Heart left ventricle (tissue), 16 donors: Measurements from ENCODE around the gene ZBTB20. TPM values are rescaled to one million over a fixed set of nuclear protein-coding genes. Genes with fewer than 3 reads are reported as not detected.

Experiments
- ATAC-seq, 4 donors: fragments of 200-7000 bp; cut with Tn5 transposase; one replicate each; pipeline ENCODE4 v1.9.1; 2020 to 2022; ENCODE audit warnings: moderate library complexity in 4 of 4, mild to moderate bottlenecking in 3 of 4, moderate number of reproducible peaks in 1 of 4
- DNase-seq, 5 donors: peaks; one replicate each; pipeline ENCODE4 v3.0.0-alpha.2; 2020
- H3K27ac ChIP-seq, 12 donors: fragments of 200-600 bp; sonication (generic) in 4 of 12; one replicate each; pipeline versions ENCODE4 v1.5.0 to v1.8.0; 2016 to 2022; ENCODE audit warnings: mild to moderate bottlenecking in 2 of 12
- H3K27me3 ChIP-seq, 9 donors: fragments of 200-600 bp; sonication (generic) in 2 of 9; one replicate each; pipeline versions ENCODE4 v1.5.1 to v1.8.0; 2016 to 2022; ENCODE audit warnings: mild to moderate bottlenecking in 3 of 9
- H3K36me3 ChIP-seq, 9 donors: fragments of 200-600 bp; sonication (generic) in 2 of 9; one replicate each; pipeline versions ENCODE4 v1.5.0 to v1.8.0; 2018 to 2022; ENCODE audit warnings: mild to moderate bottlenecking in 2 of 9
- H3K4me1 ChIP-seq, 12 donors: fragments of 200-600 bp; sonication (generic) in 4 of 12; one replicate each; pipeline versions ENCODE4 v1.5.0 to v1.8.0; 2016 to 2022; ENCODE audit warnings: mild to moderate bottlenecking in 3 of 12
- H3K4me3 ChIP-seq, 12 donors: fragments of 200-600 bp; sonication (generic) in 4 of 12; one replicate each; pipeline versions ENCODE4 v1.5.0 to v1.8.0; 2017 to 2022; ENCODE audit warnings: mild to moderate bottlenecking in 9 of 12, moderate library complexity in 4 of 12
- H3K9me3 ChIP-seq, 12 donors: fragments of 200-600 bp; sonication (generic) in 4 of 12; one replicate each; pipeline versions ENCODE4 v1.5.0 to v1.8.0; 2016 to 2022; ENCODE audit warnings: mild to moderate bottlenecking in 1 of 12
- POLR2A ChIP-seq, 2 donors: fragments of 450-650 bp; IDR thresholded peaks; one replicate each; pipeline ENCODE4 v1.6.1; 2017; ENCODE audit warnings: antibody characterized with exemption in 2 of 2, mild to moderate bottlenecking in 2 of 2, moderate library complexity in 2 of 2
- WGBS, 4 donors: extraction: QIAGEN DNeasy Blood & Tissue Kit in 2 of 4; methylation state at CpG; one replicate each; pipeline versions ENCODE4 v1.1.5 to v1.1.7; 2013 to 2018; 5-methylcytosine and 5-hydroxymethylcytosine counted together
- intact Hi-C, 10 donors: fragments of 100-400 bp; cut with DNase I; formaldehyde crosslinking; loops; one replicate each; pipeline versions ENCODE4 v1.11.1 to v1.14.2; 2022
- polyA plus RNA-seq, 2 donors: library from polyadenylated mRNA; stranded (reverse); fragments of 200-250 nt; gene quantifications; one replicate each; pipeline ENCODE4 v1.2.3, GENCODE V29; 2013
- total RNA-seq, 9 donors: library from RNA; depleted of rRNA in 2 of 9; stranded (reverse); fragments of >200 nt in 2 of 9; fragmentation: NEBNext Ultra II Directional in 3 of 9; extraction: Animal tissue kit (Norgen Biotek cat#: 25700) in 3 of 9; gene quantifications; one replicate each; pipeline versions ENCODE4 v1.1.0 to v1.2.4, GENCODE V29; 2016 to 2023
- TF ChIP-seq, protein P1 (sequence below), 12 donors: fragments of 200-600 bp; sonication (generic) in 4 of 12; IDR thresholded peaks; one replicate each; pipeline versions ENCODE4 v1.5.0 to v1.8.0; 2018 to 2022; ENCODE audit warnings: antibody characterized with exemption in 12 of 12, mild to moderate bottlenecking in 5 of 12
- donor health status: ischemic (EF 13 %, LVEDD 7.1; RV severe dilation, severe dysfunction).
- donor health status: healthy with polysubstance abuse.
- donor health status: DM: no; HTN: yes; CAD: no.
- donor health status: DM: no; HTN: no; CAD: no.
- donor health status: ischemic (EF 25% LVEDD 6.9; RV normal size, moderate dysfunction).
- donor health status: ischemic (EF 25% LVEDD 5.7; RV mildly dilated, moderate dysfunction).
- donor health status: healthy.
- donor health status: DM: yes; HTN: yes; CAD: no.
- donor health status: ischemic (EF 35%, LVEDD 5.7; RV mildly dilated, moderate dysfunction).
- donor health status: nonischemic (EF 11% LVEDD 7.7; RV severe dilation, severe dysfunction).
- donor health status: DM: yes; HTN: yes; CAD: no.
- donor health status: PGD.
- donor health status: ischemic (EF 29% LVEDD 5.4; RV normal size, mild dysfunction).
- donor health status: nonischemic (EF 23%, LVEDD 6.1; RV moderate dilation, normal function).

Gene ZBTB20
- total and polyA plus RNA-seq, 11 donors, result 6.2 to 109 (median 77.3) TPM

DNA sequence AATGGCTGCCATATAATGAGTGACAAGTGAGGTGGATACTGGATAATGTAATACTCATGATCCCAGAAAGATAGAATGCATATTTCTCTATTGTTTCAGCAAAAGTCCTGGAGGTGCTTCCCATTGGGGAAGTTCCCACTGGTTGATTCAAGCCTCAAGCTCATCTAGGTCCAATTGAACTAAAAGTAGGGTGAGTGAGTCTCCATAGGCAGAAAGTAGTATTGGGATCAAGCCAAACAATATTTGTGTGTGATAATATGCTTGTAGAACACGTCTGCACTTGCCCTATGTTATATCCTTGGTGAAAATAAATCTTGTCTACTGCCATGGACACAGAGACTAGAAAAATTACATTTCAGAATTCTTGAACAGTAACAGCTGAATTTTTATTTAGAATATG lies 14.8 kb upstream of the ZBTB20 start:
- Histone ChIP-seq H3K36me3 (no peaks in the 10 kb centered on the region), H3K4me3 (no peak overlapping the region), H3K9me3 (no peaks in the 10 kb centered on the region), H3K27ac (no peak overlapping the region), H3K4me1 (peaks cover 0 to 6% (median 0%) of the 10 kb centered on the region in 12 donors), H3K27me3 (no peaks in the 10 kb centered on the region)
- intact Hi-C loops, result loop anchor here in 7 of 10 donors (10.0 kb wide), 4 partner anchors 317 to 807 kb away; no protein-coding TSS in a partner anchor
- TF ChIP-seq POLR2A (IDR thresholded peaks at IDR 0.05), result no peak
- TF ChIP-seq, protein P1, sequence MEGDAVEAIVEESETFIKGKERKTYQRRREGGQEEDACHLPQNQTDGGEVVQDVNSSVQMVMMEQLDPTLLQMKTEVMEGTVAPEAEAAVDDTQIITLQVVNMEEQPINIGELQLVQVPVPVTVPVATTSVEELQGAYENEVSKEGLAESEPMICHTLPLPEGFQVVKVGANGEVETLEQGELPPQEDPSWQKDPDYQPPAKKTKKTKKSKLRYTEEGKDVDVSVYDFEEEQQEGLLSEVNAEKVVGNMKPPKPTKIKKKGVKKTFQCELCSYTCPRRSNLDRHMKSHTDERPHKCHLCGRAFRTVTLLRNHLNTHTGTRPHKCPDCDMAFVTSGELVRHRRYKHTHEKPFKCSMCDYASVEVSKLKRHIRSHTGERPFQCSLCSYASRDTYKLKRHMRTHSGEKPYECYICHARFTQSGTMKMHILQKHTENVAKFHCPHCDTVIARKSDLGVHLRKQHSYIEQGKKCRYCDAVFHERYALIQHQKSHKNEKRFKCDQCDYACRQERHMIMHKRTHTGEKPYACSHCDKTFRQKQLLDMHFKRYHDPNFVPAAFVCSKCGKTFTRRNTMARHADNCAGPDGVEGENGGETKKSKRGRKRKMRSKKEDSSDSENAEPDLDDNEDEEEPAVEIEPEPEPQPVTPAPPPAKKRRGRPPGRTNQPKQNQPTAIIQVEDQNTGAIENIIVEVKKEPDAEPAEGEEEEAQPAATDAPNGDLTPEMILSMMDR (IDR thresholded peaks at IDR 0.05), result no peak
- DNase-seq, result no peak
- no peak for ATAC-seq
- 61 to 71% (median 64%) methylated on average over 1 of the region's 1 CpG for WGBS, 4 donors

DNA sequence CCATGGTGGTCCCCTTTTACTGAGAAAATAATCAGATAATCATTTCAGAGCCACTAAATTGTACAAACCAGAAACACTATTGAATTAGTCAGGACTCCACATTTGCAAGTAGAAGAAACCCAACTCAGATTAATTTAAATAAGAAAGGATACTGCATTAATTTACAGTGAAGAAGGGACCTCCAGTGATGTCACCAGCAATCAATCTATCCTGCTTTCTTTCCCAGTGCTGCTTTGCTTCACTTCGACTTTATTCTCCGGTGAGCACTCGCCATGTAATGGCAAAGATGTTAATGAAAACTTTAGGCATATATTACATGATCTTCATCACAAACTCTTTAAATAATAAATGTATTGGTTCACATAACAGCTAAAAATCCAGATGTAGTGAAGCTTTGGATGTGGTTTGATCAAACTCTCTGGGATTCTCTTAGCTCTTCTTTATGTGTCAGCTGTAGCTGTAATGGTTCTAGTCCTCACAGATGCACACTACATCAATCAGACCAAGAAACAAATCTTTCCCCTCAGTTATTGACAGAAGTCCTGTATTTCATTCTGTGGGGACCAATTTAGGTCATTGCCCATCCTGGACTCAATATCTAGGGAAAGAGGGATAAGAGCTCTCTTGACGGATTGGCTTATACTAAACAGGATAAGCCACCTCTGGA lies 14.2 kb upstream of the ZBTB20 start:
- peaks cover 0 to 6% (median 0%) of the 10 kb centered on the region in 12 donors for H3K4me1 ChIP-seq
- H3K27ac ChIP-seq, result no peak overlapping the region
- WGBS, 4 donors, result 94 to 95% (median 94%) methylated on average over 4 of the region's 4 CpGs
- no peaks in the 10 kb centered on the region for H3K27me3 ChIP-seq
- no peak overlapping the region for H3K4me3 ChIP-seq
- H3K36me3 ChIP-seq, result no peaks in the 10 kb centered on the region
- DNase-seq, result no peak
- H3K9me3 ChIP-seq, result no peaks in the 10 kb centered on the region
- no peak for TF ChIP-seq POLR2A (IDR thresholded peaks at IDR 0.05)
- TF ChIP-seq, protein P1 (IDR thresholded peaks at IDR 0.05), result no peak
- no peak for ATAC-seq
- intact Hi-C loops, result loop anchor here in 7 of 10 donors (10.0 kb wide), 4 partner anchors 316 to 806 kb away; no protein-coding TSS in a partner anchor

DNA sequence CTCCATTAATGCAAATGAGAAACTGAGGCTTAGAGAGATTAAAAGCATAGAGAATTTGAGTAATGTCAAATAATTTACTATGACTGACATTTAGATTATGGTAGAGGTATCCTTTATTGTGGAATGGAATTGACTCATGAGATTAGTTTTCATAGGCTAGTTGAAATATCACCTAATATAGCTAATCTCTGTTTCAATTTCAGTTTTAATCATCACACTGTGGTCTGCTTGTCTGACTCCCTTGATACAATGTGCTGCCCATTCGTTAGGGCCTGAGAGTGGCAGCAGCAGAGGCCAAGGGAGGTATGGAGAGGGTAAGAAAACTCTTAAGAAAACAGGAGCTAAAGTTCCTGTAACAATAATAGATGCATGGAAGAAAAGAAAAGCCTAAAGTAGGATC lies 13.2 kb upstream of the ZBTB20 start:
- Histone ChIP-seq H3K4me1 (peaks cover 0 to 7% (median 0%) of the 10 kb centered on the region in 12 donors), H3K27ac (no peak overlapping the region), H3K9me3 (no peaks in the 10 kb centered on the region), H3K36me3 (no peaks in the 10 kb centered on the region), H3K4me3 (no peak overlapping the region), H3K27me3 (no peaks in the 10 kb centered on the region)
- no peak for DNase-seq
- intact Hi-C loops, result loop anchor here in 7 of 10 donors (10.0 kb wide), 4 partner anchors 315 to 805 kb away; no protein-coding TSS in a partner anchor
- 83 to 90% (median 85%) methylated on average over 1 of the region's 1 CpG for WGBS, 4 donors
- TF ChIP-seq, protein P1 (IDR thresholded peaks at IDR 0.05), result no peak
- ATAC-seq, result no peak

DNA sequence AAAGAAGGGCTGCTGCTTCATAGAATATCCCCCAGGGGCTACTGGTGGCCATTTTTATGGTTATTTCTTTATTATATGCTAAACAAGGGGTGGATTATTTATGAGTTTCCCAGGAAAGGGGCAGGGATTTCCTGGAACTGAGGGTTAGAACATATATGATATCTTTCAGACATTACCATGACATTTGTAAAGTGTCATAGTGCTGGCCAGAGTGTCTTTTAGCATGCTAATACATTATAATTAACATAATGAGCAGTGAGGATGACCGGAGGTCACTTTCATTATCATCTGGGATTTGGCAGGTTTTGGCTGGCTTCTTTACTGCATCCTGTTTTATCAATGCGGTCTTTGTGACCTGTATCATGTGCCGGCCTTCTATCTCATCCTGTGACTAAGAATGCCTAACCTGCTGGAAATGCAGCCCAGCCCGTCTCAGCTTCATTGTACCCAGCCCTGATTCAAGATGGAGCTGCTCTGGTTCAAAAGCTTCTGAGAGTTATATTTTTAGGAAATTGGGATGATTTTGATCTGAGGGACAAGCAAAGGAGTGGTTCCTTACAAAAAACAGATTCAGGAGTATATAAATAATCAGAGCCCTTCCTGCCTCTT lies 9.1 kb upstream of the ZBTB20 start:
- H3K4me1 ChIP-seq, result peaks cover 0 to 7% (median 0%) of the 10 kb centered on the region in 12 donors
- no peak overlapping the region for H3K4me3 ChIP-seq
- ATAC-seq (no peak), DNase-seq (no peak)
- intact Hi-C loops, result loop anchor here in 1 of 10 donors (5.0 kb wide), 1 partner anchor 324 kb away; no protein-coding TSS in a partner anchor
- no peak overlapping the region for H3K27ac ChIP-seq
- TF ChIP-seq, protein P1 (IDR thresholded peaks at IDR 0.05), result no peak
- no peak for TF ChIP-seq POLR2A (IDR thresholded peaks at IDR 0.05)
- no peaks in the 10 kb centered on the region for H3K36me3 ChIP-seq
- 20 to 22% (median 22%) methylated on average over 4 of the region's 4 CpGs for WGBS, 4 donors
- H3K9me3 ChIP-seq, result no peaks in the 10 kb centered on the region
- no peaks in the 10 kb centered on the region for H3K27me3 ChIP-seq
